Measurements from ENCODE around the gene PRSS27.

GRCh38 chr16:2738615-2739014 lies 18.6 kb upstream of the PRSS27 start:
- no peak for TF ChIP-seq CTCF (IDR thresholded peaks at IDR 0.05)
- TF ChIP-seq POLR2A (IDR thresholded peaks at IDR 0.05), result no peak
